HG03575 (cell line): ENCODE results near the gene PRDM16.

Source experiments
- ATAC-seq: cut with Tn5 transposase; IDR thresholded peaks from one replicate; pipeline ENCODE4 v1.9.1; 2021; ENCODE audit not compliant: unreplicated experiment, insufficient number of reproducible peaks, low FRiP score; ENCODE audit errors: extremely low read depth

PRDM16 gene

DNA sequence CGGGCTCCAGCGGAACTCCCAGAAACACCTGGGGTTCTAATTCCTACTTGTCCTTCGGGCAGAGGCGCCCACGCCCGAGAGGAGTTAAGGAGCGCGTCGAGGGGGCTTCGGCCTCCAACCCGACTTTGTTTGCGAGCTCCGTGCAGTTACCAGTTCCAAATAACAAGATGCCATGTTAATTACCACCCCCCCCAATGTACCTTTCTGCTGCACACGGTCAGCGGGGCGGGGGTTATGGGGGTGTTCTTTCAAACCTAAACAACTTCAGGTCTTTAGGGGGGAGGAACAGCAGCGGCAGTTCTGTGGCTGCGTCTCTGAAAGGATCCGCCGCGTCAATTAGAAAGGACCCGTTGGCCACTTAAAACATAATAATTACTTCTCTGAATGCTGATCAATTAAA is 114.8 kb downstream of the PRDM16 start:
- no peak for ATAC-seq

DNA sequence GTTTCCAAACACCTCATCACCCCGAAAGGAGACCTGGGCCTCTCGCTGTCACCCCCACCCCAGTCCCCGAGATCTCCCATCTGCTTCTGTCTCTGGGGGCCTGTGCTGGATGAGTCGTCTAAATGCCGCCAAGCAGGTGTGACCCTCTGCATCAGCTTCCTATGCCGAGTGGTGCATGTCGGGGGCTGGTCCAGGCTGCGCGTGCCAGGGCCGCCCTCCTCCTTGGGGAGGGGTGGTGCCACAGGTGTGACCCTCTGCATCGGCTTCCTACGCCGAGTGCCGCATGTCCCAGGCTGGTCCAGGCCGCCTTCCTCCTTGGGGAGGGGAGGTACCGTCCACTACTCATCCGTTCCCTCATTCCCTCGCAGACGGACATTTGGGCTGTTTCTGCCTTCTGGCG is 115.7 kb downstream of the PRDM16 start:
- ATAC-seq = no peak

DNA sequence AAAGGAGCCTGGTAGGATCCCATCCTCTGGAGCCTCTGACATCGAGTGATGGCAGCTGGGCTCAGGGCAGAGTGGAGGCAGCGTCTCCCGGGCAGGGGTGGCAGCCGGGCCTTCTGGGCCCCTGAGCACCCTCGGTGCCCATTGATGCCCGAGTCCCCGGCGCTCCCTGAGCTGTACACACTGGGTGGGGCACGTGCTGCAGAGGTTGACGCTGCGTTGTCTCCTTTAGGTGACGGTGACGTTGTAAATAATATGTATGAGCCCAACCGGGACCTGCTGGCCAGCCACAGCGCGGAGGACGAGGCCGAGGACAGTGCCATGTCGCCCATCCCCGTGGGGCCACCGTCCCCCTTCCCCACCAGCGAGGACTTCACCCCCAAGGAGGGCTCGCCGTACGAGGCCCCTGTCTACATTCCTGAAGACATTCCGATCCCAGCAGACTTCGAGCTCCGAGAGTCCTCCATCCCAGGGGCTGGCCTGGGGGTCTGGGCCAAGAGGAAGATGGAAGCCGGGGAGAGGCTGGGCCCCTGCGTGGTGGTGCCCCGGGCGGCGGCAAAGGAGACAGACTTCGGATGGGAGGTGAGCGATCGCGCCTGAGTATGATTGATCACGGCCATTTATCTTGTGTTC is 117.0 kb downstream of the PRDM16 start:
- ATAC-seq = no peak

DNA sequence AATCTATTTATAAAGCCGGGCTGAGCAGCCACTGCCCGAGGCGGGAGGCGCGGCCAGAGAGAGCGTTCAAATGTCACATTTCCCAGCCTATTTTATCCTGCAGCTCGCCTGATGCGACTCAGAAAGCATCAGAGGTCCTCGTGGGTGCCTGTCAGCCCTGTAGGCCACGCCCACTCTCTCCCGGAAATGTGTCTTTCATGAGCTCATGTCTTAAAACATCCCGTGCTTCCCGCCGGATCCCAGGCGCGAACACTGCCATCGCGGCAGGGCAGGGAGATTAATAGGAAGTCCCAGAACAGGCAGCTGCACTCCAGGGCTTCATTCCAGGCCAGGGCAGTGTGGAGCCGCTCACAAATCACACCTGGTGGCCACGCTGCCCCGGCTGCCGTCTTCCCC is 117.5 kb downstream of the PRDM16 start:
- ATAC-seq = no peak

DNA sequence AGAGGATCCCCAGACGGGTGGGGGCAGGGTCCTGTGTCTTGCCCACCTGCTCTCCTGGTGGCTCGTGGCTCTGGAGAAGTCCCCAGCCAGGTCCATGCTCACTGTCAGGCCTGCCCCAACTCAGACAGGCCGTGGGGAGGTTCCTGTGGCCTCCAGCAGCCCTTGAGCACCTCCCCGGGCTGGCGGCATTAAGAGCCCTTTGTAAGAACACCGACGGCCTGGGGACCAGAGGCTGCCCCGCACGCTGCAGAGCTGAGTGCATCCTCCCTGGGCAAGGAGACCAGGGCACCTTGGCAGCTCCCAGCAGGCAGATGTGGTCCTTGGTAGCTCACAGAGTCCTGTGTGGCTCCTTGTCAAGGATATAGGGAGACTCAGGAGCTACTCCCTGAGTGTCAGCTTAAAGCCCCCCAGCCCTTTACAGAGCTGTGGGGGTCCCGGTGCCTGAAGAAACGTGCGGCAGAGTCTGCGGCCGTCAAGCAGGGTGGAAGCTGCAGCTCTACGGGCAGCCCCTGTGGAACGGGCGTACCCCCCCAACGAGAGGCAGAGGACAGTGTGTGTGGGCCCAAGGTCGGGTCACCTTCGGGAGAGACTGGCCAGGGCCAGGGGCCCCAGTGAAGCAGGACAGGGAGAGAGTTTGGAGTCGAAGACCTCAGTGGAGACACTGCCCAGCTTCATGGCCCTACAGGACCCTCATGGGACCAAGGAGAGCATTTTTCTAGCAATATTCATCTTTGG is 118.6 kb downstream of the PRDM16 start:
- ATAC-seq = no peak

DNA sequence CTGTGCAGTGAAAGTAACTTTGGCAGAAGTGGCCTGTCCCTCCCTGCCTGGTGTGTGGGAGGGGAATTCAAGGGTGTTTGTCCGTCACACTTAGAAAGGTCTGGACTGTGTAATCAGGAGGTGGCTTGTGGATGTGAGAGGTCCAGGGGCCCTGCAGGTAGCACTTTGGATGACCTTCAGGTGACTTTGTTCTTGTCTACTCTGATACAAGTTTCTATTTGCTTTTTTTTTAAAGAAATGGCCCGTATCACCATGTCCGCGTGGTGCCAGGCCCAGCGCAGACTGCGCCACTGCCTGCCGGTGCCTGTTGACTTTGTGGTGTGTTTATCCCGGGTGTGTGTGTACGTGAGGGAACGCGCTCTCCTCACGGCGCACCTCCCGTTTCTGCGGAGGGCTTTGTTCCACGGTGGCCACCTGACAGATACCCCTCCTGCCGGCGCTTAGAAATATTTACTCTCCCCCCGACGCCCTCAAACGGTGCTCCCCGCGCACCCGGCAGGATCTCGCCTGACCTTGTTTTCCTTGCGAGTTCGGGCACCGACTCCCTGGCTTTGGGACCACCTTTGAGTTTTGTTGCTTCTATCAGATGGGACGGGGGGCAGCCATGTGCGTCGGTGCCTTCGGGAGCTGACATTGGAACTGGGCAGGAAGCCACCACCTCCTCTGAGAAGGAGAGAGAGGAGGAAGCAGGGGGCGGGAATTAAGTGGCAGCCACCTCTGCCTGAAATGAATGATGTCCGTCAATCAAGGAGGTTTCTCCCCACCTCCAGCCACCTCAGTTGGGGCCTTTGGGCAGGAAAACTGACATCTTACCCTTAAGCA is 119.4 kb downstream of the PRDM16 start:
- no peak for ATAC-seq

DNA sequence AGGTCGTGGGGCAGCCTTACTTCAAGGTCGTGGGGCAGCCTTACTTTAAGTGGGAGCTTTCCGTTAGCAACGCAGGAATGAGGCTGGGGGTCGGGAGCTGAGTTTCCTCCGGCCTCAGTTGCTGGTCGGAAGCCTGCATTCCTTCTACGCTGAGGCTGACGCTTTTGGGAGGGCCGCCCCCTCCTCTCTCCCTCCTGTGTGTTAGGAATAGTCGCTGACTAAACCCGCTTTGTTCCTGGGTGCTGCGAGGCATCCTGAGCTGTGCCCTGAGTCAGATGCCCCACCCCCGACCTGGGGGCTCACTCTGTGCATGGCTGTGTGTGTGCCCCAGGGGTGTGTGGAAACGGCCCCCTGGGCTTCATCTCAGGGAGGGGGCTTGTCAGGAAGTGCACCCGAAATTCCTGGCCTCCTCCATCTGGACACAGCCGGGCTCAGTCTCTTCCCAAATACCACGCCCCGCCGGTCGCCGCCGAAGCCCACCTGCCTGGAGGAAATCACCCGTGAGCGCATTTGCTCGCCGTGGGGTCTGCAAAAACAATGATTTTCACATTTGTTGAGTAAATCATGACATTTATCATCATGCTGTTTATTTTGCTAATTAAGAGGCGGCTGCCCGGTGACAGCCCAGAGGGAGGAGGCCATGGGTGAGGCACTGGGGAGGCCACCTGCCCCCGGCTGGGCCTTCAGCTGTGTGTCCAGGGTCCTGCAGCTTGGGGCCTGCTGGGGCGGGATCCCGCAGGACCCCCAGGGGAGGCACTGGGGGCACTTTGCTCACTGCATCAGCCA is 121.4 kb downstream of the PRDM16 start:
- ATAC-seq = no peak

DNA sequence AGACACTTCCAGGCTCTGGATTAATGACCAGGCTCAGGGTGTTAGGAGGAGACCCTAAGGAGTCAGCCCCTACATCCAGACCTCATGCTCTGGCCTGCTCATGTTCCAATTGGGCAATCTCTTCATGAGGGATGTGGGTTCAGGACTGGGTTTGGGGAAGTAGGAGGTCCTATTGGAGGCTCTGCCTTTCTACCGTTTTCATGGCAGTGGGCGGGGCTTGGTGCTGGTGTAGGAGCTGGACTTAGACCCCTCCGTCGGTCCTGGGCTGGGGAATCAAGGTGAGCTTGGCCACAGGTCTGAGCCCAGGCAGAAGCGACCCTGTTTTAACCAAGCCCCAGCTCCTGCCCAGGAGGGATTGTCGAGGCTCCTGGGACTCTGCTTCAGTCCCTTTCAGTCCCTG is 123.4 kb downstream of the PRDM16 start:
- ATAC-seq = no peak

DNA sequence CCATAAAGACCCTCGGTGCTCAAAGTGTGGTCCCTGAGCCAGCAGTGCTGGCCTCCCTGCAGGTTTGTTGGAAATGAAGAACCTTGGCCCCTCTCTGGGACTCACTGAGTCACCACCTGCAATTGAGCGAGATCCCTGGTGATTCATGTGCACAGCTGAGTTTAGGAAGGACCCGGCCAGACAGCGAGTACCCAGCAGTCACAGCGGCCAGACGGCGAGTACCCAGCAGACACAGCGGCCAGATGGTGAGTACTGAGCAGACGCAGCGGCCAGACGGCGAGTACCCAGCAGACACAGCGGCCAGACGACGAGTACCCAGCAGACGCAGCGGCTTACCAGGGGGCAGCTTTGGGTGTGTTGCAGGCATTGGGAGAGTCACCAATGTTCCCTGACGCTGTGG is 123.8 kb downstream of the PRDM16 start:
- ATAC-seq = no peak

DNA sequence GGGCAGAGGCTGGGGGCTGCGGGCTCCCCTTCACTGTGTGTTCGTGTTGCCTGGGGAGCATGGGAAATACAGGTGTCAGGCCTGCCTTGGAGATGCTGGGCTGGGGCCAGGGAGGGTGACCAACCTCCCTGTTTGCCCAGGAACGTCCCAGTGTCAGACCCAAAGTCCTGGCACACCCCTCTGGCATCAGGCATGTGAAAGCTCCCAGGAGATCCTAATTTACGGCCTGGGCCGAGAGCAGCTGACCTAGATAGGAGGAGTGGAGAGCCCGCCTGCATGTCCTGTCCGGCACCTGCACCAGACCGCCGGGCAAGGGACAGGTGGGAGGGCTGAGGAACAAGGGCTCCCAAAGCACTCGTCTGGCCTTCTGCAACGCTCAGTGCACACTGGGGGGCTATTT is 124.8 kb downstream of the PRDM16 start:
- no peak for ATAC-seq

DNA sequence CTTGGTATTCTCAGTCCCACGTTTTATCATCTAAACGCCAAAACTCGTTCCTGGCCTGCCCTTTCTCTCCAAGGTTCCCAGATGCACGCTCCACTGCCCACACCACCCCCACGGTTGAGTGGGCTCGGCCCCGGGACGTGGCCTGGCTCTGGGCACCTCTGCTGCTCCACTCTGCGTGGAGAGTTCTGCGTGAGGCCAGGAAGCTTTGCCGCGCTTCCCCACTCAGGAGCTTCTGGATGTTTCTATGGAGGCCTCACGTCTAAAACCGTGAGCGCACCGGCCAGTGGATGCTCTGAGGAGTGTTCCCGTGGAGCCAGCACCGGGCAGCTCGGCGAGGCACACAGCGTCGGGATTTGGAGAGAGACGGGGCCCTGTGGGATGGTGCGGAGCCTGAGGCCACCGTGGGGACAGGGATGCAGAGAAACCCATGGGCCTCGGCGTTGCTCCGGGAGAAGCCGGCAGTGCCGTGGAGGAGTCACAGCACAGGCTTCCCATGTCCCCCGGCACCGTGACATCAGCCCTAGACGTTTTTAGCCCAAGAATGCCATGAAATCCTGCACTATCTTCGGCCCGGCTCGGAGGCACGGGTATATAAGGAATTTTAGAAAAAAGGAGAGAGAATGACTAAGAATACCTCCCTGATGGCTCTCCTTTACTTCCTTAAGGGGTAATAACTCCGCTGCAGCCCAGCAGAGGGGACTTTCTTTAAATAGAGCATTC is 125.9 kb downstream of the PRDM16 start:
- ATAC-seq = no peak

DNA sequence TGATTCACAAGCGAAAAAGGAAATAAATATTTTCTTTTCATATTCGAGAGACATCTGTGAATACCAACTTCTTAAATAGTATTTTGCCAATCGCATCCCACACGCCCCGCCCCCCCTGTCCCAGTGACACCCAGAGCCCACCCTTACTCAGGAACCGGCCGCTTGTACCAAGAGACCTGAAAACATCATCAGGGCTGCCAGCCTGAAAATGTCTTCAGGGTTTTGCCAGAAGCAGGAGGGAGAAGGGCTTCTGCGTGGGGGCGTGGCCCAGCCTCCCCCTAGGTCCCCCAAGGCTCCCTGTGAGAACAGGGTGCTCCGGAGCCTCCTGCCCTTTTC is 126.4 kb downstream of the PRDM16 start:
- ATAC-seq = no peak

DNA sequence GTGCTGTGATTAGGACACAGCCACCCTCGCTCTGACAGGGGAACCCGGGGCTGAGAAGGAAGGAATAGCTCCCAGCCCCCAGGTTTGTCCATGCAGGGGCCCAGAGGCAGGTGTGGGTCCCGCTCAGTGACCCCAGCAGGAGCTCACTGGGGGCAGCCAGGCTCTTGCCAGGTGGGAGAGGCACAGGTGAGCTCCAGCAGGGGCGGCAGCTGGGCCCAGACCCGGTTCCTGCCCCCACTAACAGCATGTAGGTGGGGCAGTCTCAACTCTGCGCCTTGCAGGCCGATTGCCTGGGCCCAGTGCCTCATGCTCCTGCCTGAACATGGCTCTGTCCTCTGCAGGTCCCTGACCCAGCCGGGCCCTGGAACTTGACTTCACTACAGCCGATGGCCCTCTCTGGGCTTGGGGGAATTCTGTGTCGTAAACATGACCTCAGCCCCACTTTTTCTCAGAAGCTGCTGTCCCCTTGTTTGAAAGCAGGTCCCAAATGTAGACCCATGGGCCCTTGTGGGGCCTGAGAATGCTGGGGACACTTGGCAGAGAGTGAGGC is 127.0 kb downstream of the PRDM16 start:
- ATAC-seq = no peak

DNA sequence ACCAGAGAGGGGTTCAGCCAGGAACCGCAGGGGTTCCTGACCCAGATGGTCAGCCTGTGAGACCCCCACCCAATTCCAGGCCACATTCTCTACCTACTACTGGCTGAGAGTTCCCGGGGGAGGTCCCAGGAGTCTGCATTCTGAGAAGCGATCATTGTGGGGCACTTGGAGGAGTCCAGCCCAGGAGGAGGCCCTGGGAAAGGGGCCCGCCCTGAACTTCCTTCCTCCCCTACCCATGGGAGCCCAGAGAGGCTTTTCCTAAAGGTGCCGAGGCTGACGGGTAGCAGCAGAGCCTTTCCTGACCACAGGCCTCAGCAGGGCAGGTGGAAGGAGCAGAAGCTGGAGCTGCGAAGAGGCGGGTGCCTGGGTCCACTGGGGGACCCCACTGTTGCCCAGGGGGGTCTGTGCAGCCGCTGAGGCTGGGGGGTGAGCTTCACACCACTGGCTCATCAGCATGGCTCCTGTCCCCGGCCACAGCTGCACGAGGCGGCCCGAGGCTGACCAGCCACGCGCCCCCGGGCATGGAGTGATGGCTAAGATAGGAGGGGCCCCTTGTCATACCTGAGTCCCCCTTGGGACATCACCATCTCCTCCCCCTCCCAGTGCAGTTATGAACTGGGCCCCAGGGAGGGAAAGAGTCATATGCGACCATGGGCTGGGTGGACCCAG is 127.7 kb downstream of the PRDM16 start:
- ATAC-seq = no peak

DNA sequence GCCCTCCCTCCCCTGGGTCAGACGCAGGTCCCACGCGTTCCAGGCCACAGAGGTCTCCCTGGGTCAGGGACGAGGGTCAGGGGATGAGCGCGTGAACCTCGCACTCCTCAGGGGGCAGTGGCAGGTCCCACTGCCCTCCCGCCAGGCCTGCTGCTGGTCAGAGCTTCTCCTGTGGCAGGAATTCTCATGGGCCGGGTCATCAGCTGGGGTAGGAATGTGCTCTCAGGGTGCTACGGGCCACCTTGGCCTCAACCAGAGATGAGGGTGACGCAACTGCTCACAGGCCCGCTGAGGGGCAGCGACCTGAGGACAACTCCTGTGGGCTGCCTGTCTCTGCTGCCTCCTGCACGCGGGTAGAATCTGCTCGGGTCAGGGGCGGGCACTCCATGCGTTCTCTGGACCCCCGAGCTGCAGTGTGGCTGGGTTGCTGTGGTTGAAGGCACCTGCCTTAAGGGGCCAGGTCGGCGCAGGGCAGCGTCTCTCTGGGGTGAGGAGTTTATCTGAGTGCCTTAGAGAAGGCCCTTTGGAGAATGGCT is 128.8 kb downstream of the PRDM16 start:
- no peak for ATAC-seq

DNA sequence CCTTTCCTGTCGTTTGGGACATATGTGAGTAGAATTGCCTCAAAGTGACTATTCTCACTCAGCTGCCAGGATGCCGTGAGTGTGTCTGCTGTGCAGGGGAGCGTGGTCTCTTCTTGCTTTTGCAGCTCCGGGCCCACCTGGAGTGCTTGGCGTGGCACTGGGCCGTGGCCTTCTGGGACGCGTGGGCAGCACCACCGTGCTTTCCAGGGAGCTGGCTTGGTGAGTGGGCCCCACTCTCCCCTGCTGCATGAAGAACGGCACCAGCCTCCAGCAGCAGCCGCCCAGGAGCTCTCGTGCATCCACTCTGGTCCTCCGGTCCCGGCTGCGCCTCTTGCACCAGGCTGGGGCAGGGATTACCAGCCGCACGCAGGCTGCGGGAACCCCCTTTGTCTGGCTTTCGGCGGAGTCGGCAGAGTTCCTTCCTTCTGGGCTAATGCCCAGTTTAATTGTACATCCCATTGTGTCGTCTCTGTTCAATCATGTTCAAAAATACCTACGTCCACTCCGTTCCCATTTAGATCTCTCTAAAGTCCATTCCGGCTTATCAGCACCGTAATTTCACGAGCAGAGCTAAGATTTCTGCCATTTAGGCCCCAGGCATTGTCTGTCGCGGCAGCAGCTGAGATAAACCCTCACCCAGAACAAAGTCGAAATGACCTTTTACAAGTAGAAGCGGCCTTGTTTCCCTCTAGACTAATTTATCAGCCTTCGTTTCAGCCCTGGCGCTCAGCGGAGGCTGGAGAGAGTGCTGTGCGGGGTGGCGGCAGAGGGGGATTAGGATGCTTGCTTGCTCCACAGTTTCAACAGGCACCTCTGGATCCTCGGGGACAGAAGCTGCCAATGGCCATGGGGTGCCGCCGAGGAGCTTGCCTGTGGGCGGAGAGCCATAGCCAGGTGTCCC is 129.6 kb downstream of the PRDM16 start:
- no peak for ATAC-seq

DNA sequence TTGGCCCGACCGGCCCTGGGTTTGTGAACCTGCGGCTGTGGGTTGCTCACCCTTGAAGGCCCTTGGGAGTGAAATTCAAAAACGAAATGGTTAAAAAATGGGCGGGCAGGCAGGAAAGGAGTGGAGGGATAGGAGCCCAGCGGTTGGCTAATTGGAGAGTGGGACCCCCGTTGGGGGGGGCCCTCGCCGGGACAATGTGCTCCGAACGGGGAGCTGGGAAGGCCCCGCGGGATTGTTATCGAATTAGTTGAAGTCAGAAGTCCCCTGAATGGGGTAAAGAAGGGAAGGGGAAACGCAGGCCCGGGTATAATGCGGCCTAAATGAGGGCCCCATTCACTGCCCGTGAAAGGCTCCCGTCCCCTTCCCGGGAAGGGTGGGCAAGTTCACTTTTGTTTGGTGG is 135.7 kb downstream of the PRDM16 start:
- ATAC-seq = no peak
